HS-27A (cell line): ENCODE data around the gene RNF10.
"Not testable (repeated sequence)": the region's sequence is repeated elsewhere in the genome, so short reads cannot be mapped to it uniquely, and the experiment has no call there.

ENCODE experiments used
- DNase-seq: peaks from one replicate; pipeline ENCODE4 v3.0.0-alpha.2; 2012; ENCODE audit warnings: low read depth, missing footprints

The RNF10 gene

GRCh38 chr12:120580787-120581723, 46.9 kb downstream of the RNF10 start, which contains the start of gene POP5:
POP5 (minus strand) TSS chr12:120581402; CDS start chr12:120581362, 40 bp downstream.
- DNase-seq = peak; percentile 92

GRCh38 chr12:120581998-120582397, 47.8 kb downstream of the RNF10 start:
- DNase-seq = no peak

DNA sequence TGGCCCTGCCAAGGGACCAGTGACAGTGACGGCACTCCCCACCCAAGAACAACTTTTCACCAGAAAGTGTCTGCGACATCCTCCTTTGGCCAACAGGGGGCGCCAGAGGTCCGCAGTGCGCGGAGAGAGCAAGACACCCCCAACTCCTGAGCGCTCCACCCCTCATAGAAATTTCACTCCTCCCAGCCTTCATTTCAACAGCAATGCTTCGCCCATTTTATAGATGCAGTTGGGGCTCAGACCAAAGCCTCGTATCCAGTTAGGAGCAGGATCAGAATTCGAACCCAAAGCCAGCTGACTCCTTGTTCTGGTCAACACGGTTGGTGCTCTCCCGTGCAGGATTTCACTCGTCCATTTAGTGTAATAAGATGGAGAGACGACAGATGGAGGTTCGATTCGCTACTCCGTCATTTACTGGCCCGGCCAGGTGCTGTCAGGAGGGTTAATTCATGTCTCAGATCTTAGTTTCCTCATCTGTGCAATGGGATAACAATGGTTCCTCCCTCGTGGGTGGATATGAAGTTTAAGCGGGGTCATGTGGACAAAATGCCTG, 49.4 kb downstream of the RNF10 start:
- DNase-seq = peak; percentile 24

DNA sequence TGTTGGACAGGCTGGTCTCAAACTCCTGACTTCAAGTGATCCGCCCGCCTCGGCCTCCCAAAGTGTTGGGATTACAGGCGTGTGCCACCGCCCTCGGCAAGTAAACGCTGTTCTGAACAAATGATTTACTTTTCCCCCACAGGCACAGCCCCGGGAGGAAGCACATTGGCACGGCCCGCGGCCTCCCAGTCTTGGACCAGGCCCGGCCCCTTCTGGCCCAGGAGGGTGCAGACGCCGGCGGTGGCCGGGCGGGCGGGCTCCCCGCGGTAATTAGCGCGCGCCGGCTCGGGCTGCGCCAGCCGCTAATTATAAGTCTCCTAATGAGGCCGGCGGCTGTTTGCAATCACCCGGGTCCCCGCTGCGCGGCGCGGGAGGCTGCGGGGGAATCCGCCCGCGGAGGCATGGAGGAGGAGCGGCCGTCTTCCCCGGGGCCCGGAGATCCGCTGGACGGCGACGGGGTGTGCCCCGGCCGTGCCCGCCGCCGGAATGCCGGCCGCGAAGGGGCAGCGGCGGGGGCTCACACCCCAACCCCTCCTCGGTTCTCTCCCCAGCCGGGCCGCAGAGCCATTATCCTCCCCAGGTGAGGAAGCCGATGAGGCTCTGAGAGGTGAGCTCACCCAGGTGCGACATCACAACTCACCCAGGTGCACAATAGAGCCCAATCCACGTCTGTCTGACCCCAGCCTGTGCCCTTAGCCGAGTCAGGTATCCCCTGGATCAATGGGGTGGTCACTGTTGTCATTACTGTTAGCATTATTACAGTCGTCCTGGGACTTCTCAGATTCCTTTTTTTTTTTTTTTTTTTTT, 50.4 kb downstream of the RNF10 start:
- no peak for DNase-seq

DNA sequence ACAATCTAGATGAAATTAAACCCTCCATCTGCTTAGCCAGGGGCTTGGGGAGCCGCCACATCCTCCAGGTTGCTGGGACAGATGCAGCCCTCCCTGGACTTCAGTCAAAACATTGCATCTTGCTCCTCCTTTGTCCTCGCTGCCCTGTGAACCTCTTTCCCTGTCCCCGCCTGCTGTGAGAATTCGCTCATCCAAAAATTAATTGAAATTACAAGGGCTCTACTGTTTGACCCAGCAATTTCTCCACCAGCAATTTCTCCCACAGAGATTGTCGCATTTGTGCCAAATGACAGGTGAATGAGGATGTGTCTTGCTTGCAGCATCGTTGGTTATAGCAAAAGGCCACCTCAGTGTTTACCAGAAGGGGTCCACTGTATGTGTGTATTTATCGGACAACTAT, 52.0 kb downstream of the RNF10 start:
- no peak for DNase-seq

- no peak for DNase-seq
Measured at GRCh38 chr12:120586860-120587259, 52.7 kb downstream of the RNF10 start.

GRCh38 chr12:120588371-120588770, 54.2 kb downstream of the RNF10 start:
- no peak for DNase-seq

GRCh38 chr12:120588948-120589930, 55.1 kb downstream of the RNF10 start:
- DNase-seq = no peak

- no peak for DNase-seq
Measured at GRCh38 chr12:120590741-120591407, 56.7 kb downstream of the RNF10 start.

GRCh38 chr12:120592121-120593049, 58.2 kb downstream of the RNF10 start:
- DNase-seq = no peak

DNA sequence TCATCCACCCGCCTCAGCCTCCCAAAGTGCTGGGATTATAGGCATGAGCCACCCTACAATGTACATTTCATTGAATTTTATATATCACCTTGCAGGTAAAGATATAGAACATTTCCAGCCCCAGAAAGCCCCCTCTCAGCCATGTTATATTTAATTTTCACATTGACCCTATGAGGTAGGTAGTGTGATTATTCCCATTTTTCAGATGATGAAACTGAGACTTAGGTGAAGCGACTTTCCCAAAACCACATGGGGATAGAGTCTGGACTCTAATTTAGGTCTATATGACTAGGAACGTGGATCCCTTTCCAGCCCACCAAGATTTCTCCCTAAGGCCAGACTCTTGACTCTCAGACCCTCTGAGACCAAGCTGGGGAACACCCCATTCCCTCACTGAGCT, 62.7 kb downstream of the RNF10 start:
- DNase-seq = no peak

DNA sequence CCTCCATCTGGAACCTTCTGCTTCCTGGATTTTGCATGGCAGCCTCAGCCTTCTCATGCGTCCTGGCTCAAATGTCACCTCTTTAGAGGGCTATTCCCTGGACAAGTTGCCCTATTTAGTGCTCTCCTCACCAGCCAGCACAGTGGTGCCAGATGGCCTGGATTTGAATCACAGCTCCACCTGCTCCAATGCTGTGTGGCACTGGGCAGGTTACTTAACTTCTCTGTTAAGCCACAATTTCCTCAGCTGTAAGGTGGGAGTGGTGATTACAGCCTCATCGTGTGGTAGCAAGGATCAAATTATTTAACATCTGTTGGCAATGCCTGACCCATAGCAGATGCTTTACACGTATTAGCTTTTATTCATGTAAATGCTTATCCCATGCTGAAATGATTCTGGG, 63.7 kb downstream of the RNF10 start:
- DNase-seq = no peak

DNA sequence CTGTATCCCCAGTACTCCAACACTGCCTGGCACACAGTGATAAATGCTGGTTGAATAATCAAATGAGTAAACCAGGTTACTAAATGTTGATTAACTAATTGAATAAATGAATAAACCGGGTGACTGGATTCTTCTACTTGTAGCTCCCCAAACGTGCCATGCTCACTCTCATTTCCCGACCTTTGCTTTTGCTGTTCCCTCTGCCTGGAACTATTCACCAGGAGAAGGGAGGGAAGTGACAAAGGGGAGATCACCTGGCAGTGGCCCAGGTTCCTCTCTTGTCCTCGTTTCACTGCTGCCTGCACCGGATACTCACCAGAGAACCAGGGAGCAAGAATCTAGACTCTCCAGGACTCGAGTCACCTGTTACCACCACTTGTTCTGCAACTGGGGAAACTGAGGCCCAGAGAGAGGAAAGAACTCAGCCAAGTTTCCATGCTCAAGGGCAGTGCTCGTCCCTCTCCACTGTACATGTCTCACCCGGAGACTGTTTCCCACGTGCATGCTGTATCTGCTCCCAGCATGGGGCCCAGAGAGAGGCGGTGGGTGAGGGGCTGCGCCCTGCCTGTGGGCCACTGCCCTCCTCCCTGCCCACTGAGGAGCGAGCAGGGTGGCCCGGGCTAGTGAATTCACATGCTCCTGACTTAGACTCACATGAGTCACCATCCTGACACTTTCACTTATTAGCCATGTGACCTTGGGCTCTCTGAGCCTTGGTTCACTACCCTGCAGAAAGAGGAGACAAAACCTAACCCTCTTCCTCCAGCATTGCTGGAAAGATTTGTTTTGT, 64.7 kb downstream of the RNF10 start:
- no peak for DNase-seq

- no peak for DNase-seq
Measured at GRCh38 chr12:120599672-120600552, 65.8 kb downstream of the RNF10 start.

DNA sequence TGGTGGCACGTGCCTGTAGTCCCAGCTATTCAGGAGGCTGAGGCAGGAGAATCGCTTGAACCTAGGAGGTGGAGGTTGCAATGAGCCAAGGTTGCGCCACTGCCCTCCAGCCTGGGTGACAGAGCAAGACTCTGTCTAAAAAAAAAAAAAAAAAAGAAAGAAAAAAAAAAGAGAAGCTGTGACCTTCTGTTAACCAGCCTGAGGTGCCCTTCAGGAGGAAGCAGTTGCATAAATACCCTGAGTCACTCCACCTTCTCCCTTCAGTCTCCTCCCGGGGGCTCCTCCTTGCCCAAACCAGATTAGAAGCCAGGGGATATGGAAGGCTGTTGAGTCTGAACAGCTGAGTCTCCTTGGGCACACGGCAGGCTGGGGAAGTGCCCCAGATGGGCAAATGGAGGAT, 68.3 kb downstream of the RNF10 start:
- DNase-seq = not testable (repeated sequence)

DNA sequence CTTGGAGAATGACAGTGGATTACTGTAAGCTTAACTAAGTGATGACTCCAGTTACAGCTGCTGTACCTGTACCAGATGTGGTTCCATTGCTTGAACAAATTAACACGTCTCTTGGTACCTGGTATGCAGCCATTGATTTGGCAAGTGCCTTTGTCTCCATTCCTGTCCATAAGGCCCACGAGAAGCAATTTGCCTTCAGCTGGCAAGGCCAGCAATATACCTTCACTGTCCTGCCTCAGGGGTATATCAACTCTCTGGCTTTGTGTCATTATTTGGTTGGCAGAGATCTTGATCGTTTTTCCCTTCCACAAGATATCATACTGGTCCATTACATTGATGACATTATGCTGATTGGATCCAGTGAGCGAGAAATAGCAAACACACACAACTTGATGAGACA, 76.4 kb downstream of the RNF10 start:
- no peak for DNase-seq

GRCh38 chr12:120611534-120611933, 77.4 kb downstream of the RNF10 start:
- not testable (repeated sequence) for DNase-seq

DNA sequence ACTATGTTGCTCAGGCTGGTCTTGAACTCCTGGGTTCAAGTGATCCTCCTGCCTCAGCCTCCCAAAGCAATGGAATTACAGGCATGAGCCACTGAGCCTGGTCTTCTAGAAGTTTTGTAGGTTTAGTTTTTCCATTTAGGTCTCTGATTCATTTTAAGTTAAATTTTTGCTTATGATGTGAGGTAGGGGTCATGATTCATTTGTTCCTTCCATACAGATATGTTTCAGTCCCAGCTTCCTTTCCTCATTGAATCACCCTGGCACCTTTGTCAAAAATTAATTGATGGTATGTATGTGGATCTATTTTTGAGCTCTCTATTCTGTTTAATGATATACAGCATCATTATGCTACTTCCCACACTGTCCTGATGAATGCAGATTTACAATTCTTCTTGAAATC, 80.7 kb downstream of the RNF10 start:
- DNase-seq = no peak
